ENCODE results near the gene CAMK2N1.

The CAMK2N1 gene

DNA sequence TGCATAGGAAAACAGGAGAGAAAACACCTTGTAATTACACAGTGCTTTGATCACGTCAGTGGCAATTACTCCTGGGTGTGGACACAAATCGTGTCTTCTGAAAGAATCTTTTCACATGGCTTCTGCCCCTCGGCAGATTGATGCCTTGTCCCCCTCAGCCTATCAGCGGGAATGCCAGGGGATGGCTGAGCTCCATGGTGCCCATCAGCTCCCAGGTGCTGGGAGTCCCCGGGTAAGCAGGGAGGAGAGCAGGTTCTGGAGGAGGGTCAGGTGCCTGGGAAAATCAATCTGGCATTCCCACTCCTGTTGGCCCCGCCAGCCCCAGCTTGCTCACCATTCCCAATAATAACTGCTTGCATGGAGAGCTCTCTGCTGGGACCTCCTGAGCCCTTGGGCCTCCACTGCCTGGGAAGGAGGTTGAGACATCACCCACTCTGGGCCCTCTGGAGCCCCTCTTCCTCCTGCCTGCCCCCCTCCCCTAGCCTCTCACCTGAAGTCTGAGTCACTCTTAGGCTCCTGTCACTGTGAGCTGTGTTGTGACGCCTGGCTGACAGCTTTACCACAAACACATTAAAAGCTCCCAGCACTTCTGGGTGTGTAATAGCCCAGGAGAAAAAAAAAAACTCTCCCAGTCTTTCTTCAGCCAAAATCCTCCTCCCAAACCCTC lies 4.9 kb downstream of the CAMK2N1 start:
- no peaks in the 10 kb centered on the region for H3K36me3 ChIP-seq (ENCODE audit: insufficient read depth, low read length)

DNA sequence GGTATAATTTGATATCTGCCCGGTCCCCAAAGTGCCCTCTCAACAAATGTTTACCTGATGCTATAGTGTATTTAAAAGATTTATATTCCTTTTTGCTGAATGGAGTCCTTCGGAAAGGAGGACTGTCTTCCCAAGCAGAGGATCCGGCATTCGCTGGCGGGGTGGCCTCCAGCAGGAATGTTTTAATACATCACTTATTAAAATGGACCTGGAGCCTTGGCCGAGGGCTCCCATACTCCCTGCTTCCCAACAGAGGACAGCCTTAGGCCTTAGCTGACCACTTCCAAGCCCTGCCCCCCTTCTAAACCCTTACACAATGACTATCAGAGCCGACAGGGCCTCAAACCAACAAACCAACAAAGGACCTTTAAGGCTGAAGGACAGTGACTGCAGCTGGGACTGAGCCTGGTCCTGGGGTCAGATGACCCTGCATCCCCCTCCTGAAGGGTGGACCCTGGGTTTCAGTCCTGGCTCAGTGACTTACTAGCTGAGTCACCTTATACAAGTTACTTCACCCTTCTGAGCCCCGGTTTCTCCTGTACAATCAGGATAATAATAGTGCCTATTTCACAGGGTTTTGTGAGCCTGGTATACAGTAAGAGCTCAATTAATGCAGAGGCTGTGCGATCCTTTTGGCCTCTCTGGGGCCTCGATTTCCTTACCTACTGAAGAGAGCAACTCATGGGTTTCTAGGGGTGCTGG lies 5.6 kb downstream of the CAMK2N1 start:
- no peak overlapping the region for H2AFZ ChIP-seq (ENCODE audit: low read depth, low read length)
- H3K9me3 ChIP-seq (ENCODE audit: low read length), result no peaks in the 10 kb centered on the region
- no peak overlapping the region for H3K4me3 ChIP-seq (ENCODE audit: low read length)
- H3K36me3 ChIP-seq (ENCODE audit: insufficient read depth, low read length), result no peaks in the 10 kb centered on the region
- peaks cover 2% of the 10 kb centered on the region for H3K27me3 ChIP-seq (ENCODE audit: insufficient read depth, low read length)
- H3K4me1 ChIP-seq (ENCODE audit: insufficient read depth, low read length), result peaks cover 54% of the 10 kb centered on the region

More for the DNA sequence above, 4.9 kb downstream of the CAMK2N1 start:
- H3K9me3 ChIP-seq (ENCODE audit: low read length), result no peaks in the 10 kb centered on the region
- no peaks in the 10 kb centered on the region for H3K27me3 ChIP-seq (ENCODE audit: insufficient read depth, low read length)
- no peak overlapping the region for H2AFZ ChIP-seq (ENCODE audit: low read depth, low read length)
- H3K4me1 ChIP-seq (ENCODE audit: insufficient read depth, low read length), result peaks cover 52% of the 10 kb centered on the region
- H3K4me3 ChIP-seq (ENCODE audit: low read length), result no peak overlapping the region

DNA sequence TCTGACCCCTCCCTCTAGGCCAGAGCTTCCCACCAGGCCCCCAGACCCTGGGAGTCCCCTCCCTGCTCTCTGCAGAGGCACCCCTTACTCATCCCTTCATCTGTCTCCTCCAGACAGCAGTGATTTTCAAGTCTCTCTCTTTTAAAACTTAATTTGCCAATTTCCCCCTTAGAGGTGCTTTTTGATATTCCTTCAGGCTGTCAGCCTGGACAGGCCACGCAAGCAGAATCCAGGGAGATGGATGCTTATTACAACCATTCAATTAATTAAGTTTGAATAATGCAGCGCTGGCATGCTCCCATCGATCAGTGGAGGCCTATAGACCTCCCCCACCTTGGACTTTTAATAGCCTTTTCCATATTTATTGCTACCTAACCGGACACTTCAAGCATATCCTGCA lies 6.2 kb downstream of the CAMK2N1 start:
- H3K4me1 ChIP-seq (ENCODE audit: insufficient read depth, low read length), result peaks cover 54% of the 10 kb centered on the region

DNA sequence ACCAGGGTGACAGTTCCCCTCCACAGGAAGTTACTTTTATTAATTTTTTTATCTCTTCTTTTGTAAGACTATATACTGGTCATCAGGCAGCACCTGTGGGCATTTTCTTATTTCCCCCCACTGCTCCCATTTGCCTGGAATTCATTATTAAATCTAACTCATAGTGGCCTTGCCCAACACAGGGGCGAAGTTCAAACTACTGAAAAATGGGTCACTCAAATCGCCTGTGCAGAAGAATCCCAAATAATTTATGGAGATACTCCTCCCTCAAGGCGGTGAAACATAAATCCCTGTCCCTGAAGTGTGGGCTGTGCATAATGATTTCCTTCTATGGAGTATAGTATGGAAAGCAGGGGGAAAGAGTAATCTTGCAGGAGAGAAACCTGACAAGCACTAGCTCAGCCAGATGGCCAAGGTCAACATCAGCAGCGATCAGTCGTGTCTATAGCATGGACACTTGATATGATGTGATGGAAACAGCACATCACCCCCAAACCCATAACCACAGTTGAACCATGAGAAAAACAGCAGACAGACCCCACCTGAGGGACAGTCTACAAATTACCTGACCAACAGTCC lies 7.9 kb downstream of the CAMK2N1 start:
- Histone ChIP-seq H3K9me3 (ENCODE audit: low read length) (no peaks in the 10 kb centered on the region), H3K36me3 (ENCODE audit: insufficient read depth, low read length) (no peaks in the 10 kb centered on the region), H3K4me3 (ENCODE audit: low read length) (no peak overlapping the region), H3K27me3 (ENCODE audit: insufficient read depth, low read length) (peaks cover 2% of the 10 kb centered on the region), H2AFZ (ENCODE audit: low read depth, low read length) (no peak overlapping the region), H3K4me1 (ENCODE audit: insufficient read depth, low read length) (peaks cover 49% of the 10 kb centered on the region)

More for the DNA sequence above, 6.2 kb downstream of the CAMK2N1 start:
- no peak overlapping the region for H2AFZ ChIP-seq (ENCODE audit: low read depth, low read length)
- no peaks in the 10 kb centered on the region for H3K36me3 ChIP-seq (ENCODE audit: insufficient read depth, low read length)
- H3K9me3 ChIP-seq (ENCODE audit: low read length), result no peaks in the 10 kb centered on the region
- H3K4me3 ChIP-seq (ENCODE audit: low read length), result no peak overlapping the region
- peaks cover 2% of the 10 kb centered on the region for H3K27me3 ChIP-seq (ENCODE audit: insufficient read depth, low read length)

DNA sequence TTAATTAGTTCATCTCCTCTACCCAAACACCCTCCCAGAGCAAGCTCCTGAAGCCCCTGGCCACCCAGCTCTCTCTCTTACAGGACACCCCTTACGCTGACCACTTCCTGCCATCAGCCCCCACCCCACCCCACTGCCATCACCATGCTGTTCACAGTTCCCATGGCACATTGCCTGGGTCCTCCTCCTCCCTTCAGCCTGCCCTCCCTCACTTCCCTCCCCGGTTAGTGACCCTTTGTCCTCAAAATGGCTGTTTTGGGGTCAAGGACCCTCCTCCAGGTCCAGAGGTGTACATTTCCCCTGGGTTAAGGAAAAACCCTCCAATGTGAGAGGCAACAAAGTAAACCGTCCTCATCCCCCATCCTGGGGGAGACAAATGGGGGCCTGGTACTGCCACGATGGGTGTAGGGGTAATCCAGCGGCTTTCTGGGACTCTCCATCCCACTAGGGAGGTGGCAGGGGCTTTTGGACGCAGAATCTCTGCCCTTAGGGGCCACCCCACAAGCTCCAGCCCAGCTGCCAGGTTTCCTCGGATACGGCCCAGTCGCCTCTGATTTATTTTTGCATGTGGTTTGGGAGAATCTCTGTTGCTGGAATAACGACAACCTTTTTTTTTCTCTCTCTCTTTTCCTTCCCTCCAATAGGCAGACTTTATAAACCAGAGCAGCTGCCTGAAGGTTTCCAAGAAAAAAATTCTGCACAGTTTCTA lies 8.5 kb downstream of the CAMK2N1 start:
- H3K27me3 ChIP-seq (ENCODE audit: insufficient read depth, low read length), result peaks cover 2% of the 10 kb centered on the region
- H3K4me1 ChIP-seq (ENCODE audit: insufficient read depth, low read length), result peaks cover 42% of the 10 kb centered on the region
- H3K36me3 ChIP-seq (ENCODE audit: insufficient read depth, low read length), result no peaks in the 10 kb centered on the region
- no peak overlapping the region for H3K4me3 ChIP-seq (ENCODE audit: low read length)
- no peak overlapping the region for H2AFZ ChIP-seq (ENCODE audit: low read depth, low read length)
- H3K9me3 ChIP-seq (ENCODE audit: low read length), result no peaks in the 10 kb centered on the region

DNA sequence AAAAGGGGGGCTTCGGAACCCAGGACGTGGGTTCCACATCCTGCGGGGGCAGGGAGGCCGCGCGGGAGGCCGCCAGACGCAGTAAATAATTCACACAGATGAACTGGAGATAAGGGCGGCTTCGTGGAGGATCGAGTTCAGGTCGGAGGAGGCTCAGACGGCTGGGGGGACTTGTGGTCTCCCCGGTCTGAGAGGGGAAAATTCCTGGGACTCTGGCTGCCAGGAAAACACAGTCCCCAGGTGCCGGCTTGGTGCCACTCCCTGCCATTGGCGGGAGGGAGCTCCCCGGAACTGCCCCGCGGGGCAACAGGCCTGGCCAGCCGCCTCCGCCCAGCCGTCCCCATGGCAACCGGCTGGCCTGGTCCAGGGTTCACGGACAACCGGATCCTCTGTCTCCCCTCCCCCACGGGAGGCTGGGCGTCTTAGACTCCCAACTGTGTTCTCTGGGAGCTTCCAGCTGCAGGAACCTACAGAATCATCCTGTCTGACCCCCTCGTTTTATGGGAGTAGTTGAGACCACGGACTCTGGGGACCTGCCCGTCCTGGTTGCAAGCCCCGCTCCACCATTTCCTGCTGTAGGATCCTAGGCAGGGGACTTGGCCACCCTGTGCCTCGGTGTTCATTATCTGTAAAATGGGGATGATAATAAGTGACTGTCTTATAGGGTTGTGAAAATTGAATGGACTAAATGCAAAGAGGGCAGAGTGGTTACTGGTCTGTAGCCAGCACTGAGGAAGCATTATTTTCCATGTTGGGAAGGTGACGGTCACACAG lies 9.6 kb downstream of the CAMK2N1 start:
- H3K9me3 ChIP-seq (ENCODE audit: low read length), result no peaks in the 10 kb centered on the region
- peaks cover 34% of the 10 kb centered on the region for H3K4me1 ChIP-seq (ENCODE audit: insufficient read depth, low read length)
- H2AFZ ChIP-seq (ENCODE audit: low read depth, low read length), result no peak overlapping the region
- no peaks in the 10 kb centered on the region for H3K36me3 ChIP-seq (ENCODE audit: insufficient read depth, low read length)
- no peak overlapping the region for H3K4me3 ChIP-seq (ENCODE audit: low read length)
- peaks cover 6% of the 10 kb centered on the region for H3K27me3 ChIP-seq (ENCODE audit: insufficient read depth, low read length)

DNA sequence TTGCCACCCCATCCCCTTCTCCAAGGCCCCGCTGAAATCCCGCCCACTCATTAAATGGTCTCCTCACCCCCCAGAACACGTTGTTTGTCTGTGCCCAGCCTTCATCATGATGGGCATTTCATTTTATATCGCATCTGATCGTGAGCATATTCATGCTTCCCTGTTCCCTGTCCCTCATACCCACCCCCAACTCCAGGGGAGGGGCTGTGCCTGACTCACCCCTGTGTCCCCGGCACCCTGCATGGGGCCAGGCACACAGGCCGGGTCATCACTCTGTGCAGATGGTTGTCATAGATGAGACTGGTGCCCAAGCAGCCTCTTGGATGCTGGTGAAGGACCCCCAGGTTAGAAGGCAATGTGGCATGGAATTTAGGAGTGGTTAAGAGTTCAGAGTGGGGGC lies 11.0 kb downstream of the CAMK2N1 start:
- no peak overlapping the region for H3K4me3 ChIP-seq (ENCODE audit: low read length)
- H3K27me3 ChIP-seq (ENCODE audit: insufficient read depth, low read length), result peaks cover 6% of the 10 kb centered on the region
- H3K9me3 ChIP-seq (ENCODE audit: low read length), result no peaks in the 10 kb centered on the region
- no peaks in the 10 kb centered on the region for H3K36me3 ChIP-seq (ENCODE audit: insufficient read depth, low read length)
- H2AFZ ChIP-seq (ENCODE audit: low read depth, low read length), result no peak overlapping the region
- H3K4me1 ChIP-seq (ENCODE audit: insufficient read depth, low read length), result peaks cover 27% of the 10 kb centered on the region

DNA sequence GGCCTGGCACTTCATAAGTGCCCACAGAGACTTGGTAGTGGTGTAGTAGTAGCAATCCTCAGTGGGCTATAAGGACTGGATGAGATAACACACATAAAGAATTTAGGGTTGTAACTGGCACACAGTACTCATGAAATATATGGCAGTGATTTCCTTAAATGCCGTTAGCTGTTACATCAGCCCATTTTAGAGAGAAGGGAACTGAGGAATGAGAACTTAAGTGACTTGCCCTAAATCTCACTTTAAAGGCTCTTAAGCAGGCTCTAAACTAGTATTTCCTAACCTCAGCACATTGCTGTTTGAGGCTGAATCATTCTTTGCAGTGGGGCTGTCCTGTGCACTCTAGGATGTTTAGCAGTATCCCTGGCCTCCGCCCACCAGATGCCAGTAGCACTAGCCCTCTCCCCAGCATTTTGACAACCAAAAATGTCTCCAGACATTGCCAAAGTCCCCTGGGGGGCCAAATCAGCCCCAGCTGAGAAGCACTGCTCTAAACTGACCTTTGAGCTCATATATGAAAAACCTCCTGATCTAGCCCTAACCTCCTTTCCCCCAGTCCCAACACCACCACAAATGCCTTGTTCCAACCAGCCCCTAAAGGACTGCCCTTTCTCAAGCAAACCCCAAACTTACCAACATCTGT lies 11.6 kb downstream of the CAMK2N1 start:
- Histone ChIP-seq H3K9me3 (ENCODE audit: low read length) (no peaks in the 10 kb centered on the region), H2AFZ (ENCODE audit: low read depth, low read length) (no peak overlapping the region), H3K27me3 (ENCODE audit: insufficient read depth, low read length) (peaks cover 6% of the 10 kb centered on the region), H3K36me3 (ENCODE audit: insufficient read depth, low read length) (no peaks in the 10 kb centered on the region), H3K4me1 (ENCODE audit: insufficient read depth, low read length) (peaks cover 27% of the 10 kb centered on the region), H3K4me3 (ENCODE audit: low read length) (no peak overlapping the region)

DNA sequence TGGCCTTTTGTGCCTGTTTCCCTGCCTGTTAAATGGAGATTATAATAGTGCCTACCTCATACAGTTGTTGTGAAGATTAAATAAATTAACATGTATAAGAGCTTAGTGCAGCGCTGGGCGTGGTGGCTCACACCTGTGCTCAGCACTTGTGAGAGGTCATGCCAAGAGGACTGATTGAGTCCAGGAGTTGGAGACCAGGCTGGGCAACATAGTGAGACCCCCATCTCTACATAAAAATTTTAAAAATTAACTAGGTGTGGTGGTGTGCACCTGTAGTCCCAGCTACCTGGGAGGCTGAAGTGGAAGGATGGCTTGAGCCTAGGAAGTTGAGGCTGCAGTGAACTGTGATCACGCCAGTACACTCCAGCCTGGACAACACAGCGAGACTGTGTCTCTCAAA lies 12.1 kb downstream of the CAMK2N1 start:
- no peak overlapping the region for H3K4me3 ChIP-seq (ENCODE audit: low read length)
- no peak overlapping the region for H2AFZ ChIP-seq (ENCODE audit: low read depth, low read length)
- H3K36me3 ChIP-seq (ENCODE audit: insufficient read depth, low read length), result no peaks in the 10 kb centered on the region
- peaks cover 27% of the 10 kb centered on the region for H3K4me1 ChIP-seq (ENCODE audit: insufficient read depth, low read length)
- H3K9me3 ChIP-seq (ENCODE audit: low read length), result no peaks in the 10 kb centered on the region
- H3K27me3 ChIP-seq (ENCODE audit: insufficient read depth, low read length), result peaks cover 6% of the 10 kb centered on the region

DNA sequence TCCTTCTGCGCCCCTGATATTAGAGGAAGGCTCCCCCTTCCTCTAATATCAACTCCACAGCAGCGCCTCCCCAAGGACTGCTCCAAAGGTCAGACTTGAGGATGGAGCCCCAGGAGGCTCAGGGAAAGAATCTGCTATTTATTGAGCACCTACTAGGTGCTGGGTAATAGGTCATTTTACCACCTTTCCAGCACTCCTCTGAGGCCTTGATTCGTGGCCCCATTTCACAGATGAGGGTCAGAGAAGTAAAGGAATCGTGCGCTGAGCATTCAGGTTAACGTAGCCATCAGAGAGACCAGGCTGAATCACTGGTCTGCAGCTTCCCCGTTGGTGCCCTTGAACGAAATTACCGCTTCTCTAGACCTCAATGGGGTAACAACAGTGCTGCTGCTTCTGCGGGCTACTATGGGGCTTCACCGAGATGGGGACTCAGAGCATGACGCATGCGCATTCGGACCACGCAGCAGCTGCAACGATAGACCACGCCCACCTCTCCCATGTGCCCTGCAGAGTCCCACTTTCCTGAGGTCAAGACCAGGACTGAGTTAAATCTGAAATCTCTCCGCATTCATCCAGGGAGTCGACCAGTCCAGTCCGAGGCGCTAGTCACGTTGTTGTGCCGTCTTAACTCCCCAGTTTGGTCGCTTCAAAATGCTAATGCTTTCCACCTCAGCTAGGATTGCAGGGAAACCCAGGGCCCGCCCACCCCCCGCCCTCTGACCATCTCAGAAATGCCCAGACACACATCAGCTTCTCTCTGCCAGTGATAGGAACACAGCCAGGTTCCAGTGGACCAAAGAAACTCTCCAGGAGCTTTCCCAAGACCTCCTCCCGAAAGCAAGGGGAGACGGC lies 12.9 kb downstream of the CAMK2N1 start:
- H3K36me3 ChIP-seq (ENCODE audit: insufficient read depth, low read length), result no peaks in the 10 kb centered on the region
- H3K4me1 ChIP-seq (ENCODE audit: insufficient read depth, low read length), result peaks cover 22% of the 10 kb centered on the region
- H3K9me3 ChIP-seq (ENCODE audit: low read length), result no peaks in the 10 kb centered on the region
- H3K27me3 ChIP-seq (ENCODE audit: insufficient read depth, low read length), result peaks cover 6% of the 10 kb centered on the region
- no peak overlapping the region for H2AFZ ChIP-seq (ENCODE audit: low read depth, low read length)
- H3K4me3 ChIP-seq (ENCODE audit: low read length), result peak overlapping the region; percentile 20

DNA sequence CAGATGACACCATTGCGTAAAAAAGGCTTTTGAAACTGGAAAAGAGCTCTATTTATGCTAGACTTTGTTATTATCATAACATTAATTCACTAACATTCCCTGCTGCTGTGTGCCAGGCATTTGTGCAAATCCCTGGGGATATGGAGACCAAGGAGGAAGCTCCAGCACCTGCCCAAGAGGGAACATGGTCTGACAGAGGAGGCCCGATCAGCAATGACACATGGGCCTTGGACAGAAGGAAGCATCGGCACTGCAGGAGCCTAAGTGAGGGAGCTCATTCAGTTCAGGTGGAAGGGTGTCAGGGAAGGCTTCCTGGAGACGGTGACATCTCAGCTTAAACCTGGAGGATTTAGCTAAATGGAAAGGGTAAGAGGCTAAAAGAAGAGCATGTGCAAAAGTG lies 13.9 kb downstream of the CAMK2N1 start:
- Histone ChIP-seq H3K9me3 (ENCODE audit: low read length) (no peaks in the 10 kb centered on the region), H2AFZ (ENCODE audit: low read depth, low read length) (no peak overlapping the region), H3K4me1 (ENCODE audit: insufficient read depth, low read length) (peaks cover 12% of the 10 kb centered on the region), H3K4me3 (ENCODE audit: low read length) (no peak overlapping the region), H3K27me3 (ENCODE audit: insufficient read depth, low read length) (peaks cover 10% of the 10 kb centered on the region), H3K36me3 (ENCODE audit: insufficient read depth, low read length) (no peaks in the 10 kb centered on the region)
